Measurements from ENCODE around the gene RGS9BP. TPM values are rescaled to one million over a fixed set of nuclear protein-coding genes. Genes with fewer than 3 reads are reported as not detected.

Gene RGS9BP
- total RNA-seq, 1 donor from 2014 or later = 0.18 TPM

DNA sequence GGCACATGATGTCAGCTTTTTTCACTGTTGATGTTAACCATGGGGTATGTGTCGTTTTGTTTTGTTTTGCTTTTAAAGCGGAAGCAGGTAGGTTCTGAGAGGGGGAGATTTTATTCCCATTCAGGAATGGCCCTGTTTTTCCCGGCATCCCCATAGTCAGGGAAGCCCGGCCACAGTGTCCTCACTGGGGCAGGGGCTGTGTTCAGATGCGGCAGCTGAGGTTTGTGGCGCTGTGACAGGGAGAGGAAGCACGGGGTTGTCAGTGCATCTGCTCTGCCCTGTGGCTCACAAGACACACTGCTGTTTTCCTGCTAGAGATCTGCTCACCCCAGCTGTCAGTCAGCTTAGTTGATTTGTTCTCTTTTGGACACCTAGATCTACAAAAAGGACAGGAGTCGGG, 28.3 kb upstream of the RGS9BP start:
- Histone ChIP-seq H3K79me2 (ENCODE audit: insufficient read depth, low read length) (no peaks in the 10 kb centered on the region), H3K4me3 (ENCODE audit: insufficient read depth, low read depth, low read length) (no peak overlapping the region), H3K36me3 (ENCODE audit: insufficient read depth, low read length) (peaks cover 11% of the 10 kb centered on the region), H3K9me3 (ENCODE audit: insufficient read depth, low read depth, low read length) (no peaks in the 10 kb centered on the region), H3K4me1 (ENCODE audit: insufficient read depth, low read length) (peaks cover 2% of the 10 kb centered on the region), H3K4me2 (ENCODE audit: low read length) (no peak overlapping the region), H3K9ac (ENCODE audit: low read length) (no peak overlapping the region), H4K20me1 (ENCODE audit: insufficient read depth, low read length) (peaks cover 15% of the 10 kb centered on the region), H3K27me3 (ENCODE audit: insufficient read depth, low read length) (no peaks in the 10 kb centered on the region), H2AFZ (ENCODE audit: low read depth, low read length) (no peak overlapping the region), H3K27ac (ENCODE audit: low read depth, low read length) (no peak overlapping the region)
- DNase-seq (ENCODE audit: low read depth) = no peak
- no peak for FAIRE-seq
- no peaks in the 10 kb centered on the region for H3K4me1 Mint-ChIP-seq (ENCODE audit: low read depth, unreplicated experiment)
- H3K27ac Mint-ChIP-seq (ENCODE audit: unreplicated experiment) = no peak overlapping the region
- no peak overlapping the region for H3K4me3 Mint-ChIP-seq (ENCODE audit: unreplicated experiment)
- TF ChIP-seq, protein P1, sequence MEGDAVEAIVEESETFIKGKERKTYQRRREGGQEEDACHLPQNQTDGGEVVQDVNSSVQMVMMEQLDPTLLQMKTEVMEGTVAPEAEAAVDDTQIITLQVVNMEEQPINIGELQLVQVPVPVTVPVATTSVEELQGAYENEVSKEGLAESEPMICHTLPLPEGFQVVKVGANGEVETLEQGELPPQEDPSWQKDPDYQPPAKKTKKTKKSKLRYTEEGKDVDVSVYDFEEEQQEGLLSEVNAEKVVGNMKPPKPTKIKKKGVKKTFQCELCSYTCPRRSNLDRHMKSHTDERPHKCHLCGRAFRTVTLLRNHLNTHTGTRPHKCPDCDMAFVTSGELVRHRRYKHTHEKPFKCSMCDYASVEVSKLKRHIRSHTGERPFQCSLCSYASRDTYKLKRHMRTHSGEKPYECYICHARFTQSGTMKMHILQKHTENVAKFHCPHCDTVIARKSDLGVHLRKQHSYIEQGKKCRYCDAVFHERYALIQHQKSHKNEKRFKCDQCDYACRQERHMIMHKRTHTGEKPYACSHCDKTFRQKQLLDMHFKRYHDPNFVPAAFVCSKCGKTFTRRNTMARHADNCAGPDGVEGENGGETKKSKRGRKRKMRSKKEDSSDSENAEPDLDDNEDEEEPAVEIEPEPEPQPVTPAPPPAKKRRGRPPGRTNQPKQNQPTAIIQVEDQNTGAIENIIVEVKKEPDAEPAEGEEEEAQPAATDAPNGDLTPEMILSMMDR (IDR thresholded peaks at IDR 0.05; ENCODE audit: insufficient read depth, low read depth, low read length) = no peak
- TF ChIP-seq EZH2 (IDR thresholded peaks at IDR 0.05; ENCODE audit: insufficient read depth, low read length) = no peak
- no peaks in the 10 kb centered on the region for H3K9me3 Mint-ChIP-seq (ENCODE audit: unreplicated experiment)
- H3K27me3 Mint-ChIP-seq (ENCODE audit: low read depth, unreplicated experiment) = no peaks in the 10 kb centered on the region
- peaks cover 10% of the 10 kb centered on the region for H3K36me3 Mint-ChIP-seq (ENCODE audit: low read depth, unreplicated experiment)

DNA sequence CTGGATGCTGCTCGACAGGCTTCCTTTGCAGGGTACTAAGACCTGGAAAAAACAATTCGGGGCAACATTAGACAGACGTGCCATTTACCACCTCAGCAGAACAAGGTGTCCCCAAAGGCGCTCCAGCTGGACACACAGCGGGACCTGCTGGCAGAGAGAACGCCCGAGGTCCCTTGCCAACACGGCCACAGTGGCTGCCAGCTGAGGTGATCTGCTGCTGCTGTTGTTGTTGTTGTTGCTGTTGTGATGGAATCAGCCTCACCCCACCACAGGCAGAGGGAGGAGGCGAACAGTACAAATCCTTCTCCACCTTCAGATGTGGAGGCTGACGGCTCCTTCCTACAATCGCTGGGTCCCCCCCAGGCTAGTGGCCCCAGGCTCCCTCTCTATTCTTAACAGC, 25.9 kb upstream of the RGS9BP start:
- peaks cover 8% of the 10 kb centered on the region for H3K36me3 Mint-ChIP-seq (ENCODE audit: low read depth, unreplicated experiment)

DNA sequence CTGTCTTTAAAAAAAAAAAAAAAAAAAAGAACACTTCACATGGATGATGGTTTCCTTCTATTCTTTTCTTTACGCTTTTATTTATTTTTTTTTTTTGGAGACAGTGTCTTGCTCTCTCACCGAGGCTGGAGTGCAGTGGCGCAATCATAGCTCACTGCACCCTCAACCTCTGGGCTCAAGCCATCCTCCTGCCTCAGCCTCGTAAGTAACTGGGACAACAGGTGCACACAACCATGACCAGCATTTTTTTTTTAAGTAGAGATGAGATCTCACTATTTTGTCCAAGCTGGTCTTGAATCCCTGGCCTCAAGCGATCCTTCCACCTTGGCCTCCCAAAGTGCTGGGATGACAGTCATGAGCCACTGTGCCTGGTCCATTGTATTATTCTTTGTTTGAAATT, 25.0 kb upstream of the RGS9BP start:
- no peak overlapping the region for H3K4me3 Mint-ChIP-seq (ENCODE audit: unreplicated experiment)
- Histone ChIP-seq H3K4me3 (ENCODE audit: insufficient read depth, low read depth, low read length) (no peak overlapping the region), H3K27me3 (ENCODE audit: insufficient read depth, low read length) (no peaks in the 10 kb centered on the region), H3K27ac (ENCODE audit: low read depth, low read length) (no peak overlapping the region), H2AFZ (ENCODE audit: low read depth, low read length) (no peak overlapping the region), H3K9ac (ENCODE audit: low read length) (no peak overlapping the region), H4K20me1 (ENCODE audit: insufficient read depth, low read length) (peaks cover 25% of the 10 kb centered on the region), H3K4me2 (ENCODE audit: low read length) (no peak overlapping the region), H3K9me3 (ENCODE audit: insufficient read depth, low read depth, low read length) (no peaks in the 10 kb centered on the region), H3K36me3 (ENCODE audit: insufficient read depth, low read length) (peaks cover 3% of the 10 kb centered on the region), H3K79me2 (ENCODE audit: insufficient read depth, low read length) (no peaks in the 10 kb centered on the region), H3K4me1 (ENCODE audit: insufficient read depth, low read length) (peaks cover 2% of the 10 kb centered on the region)
- no peaks in the 10 kb centered on the region for H3K4me1 Mint-ChIP-seq (ENCODE audit: low read depth, unreplicated experiment)
- no peak for TF ChIP-seq EZH2 (IDR thresholded peaks at IDR 0.05; ENCODE audit: insufficient read depth, low read length)
- TF ChIP-seq, protein P1 (IDR thresholded peaks at IDR 0.05; ENCODE audit: insufficient read depth, low read depth, low read length) = no peak
- DNase-seq (ENCODE audit: low read depth) (no peak), FAIRE-seq (no peak)
- no peaks in the 10 kb centered on the region for H3K27me3 Mint-ChIP-seq (ENCODE audit: low read depth, unreplicated experiment)
- no peaks in the 10 kb centered on the region for H3K9me3 Mint-ChIP-seq (ENCODE audit: unreplicated experiment)
- H3K27ac Mint-ChIP-seq (ENCODE audit: unreplicated experiment) = no peak overlapping the region
- H3K36me3 Mint-ChIP-seq (ENCODE audit: low read depth, unreplicated experiment) = peaks cover 8% of the 10 kb centered on the region

More for the DNA sequence above, 25.9 kb upstream of the RGS9BP start:
- H3K4me1 Mint-ChIP-seq (ENCODE audit: low read depth, unreplicated experiment) = no peaks in the 10 kb centered on the region
- Histone ChIP-seq H4K20me1 (ENCODE audit: insufficient read depth, low read length) (peaks cover 25% of the 10 kb centered on the region), H3K79me2 (ENCODE audit: insufficient read depth, low read length) (no peaks in the 10 kb centered on the region), H3K27me3 (ENCODE audit: insufficient read depth, low read length) (no peaks in the 10 kb centered on the region), H3K27ac (ENCODE audit: low read depth, low read length) (no peak overlapping the region), H3K4me2 (ENCODE audit: low read length) (no peak overlapping the region), H3K36me3 (ENCODE audit: insufficient read depth, low read length) (peaks cover 3% of the 10 kb centered on the region), H3K9ac (ENCODE audit: low read length) (no peak overlapping the region), H3K4me1 (ENCODE audit: insufficient read depth, low read length) (peaks cover 2% of the 10 kb centered on the region), H2AFZ (ENCODE audit: low read depth, low read length) (no peak overlapping the region), H3K9me3 (ENCODE audit: insufficient read depth, low read depth, low read length) (no peaks in the 10 kb centered on the region), H3K4me3 (ENCODE audit: insufficient read depth, low read depth, low read length) (no peak overlapping the region)
- no peaks in the 10 kb centered on the region for H3K9me3 Mint-ChIP-seq (ENCODE audit: unreplicated experiment)
- no peak overlapping the region for H3K27ac Mint-ChIP-seq (ENCODE audit: unreplicated experiment)
- DNase-seq (ENCODE audit: low read depth) = no peak
- no peak overlapping the region for H3K4me3 Mint-ChIP-seq (ENCODE audit: unreplicated experiment)
- no peaks in the 10 kb centered on the region for H3K27me3 Mint-ChIP-seq (ENCODE audit: low read depth, unreplicated experiment)
- TF ChIP-seq, protein P1 (IDR thresholded peaks at IDR 0.05; ENCODE audit: insufficient read depth, low read depth, low read length) = no peak
- no peak for TF ChIP-seq EZH2 (IDR thresholded peaks at IDR 0.05; ENCODE audit: insufficient read depth, low read length)
- FAIRE-seq = no peak

All from astrocyte (in vitro differentiated cells and primary cell).